Ectodermal cell (in vitro differentiated cells): ENCODE measurements around the gene DDR1.

Experiments
- H3K27ac ChIP-seq: 2 replicates; pipeline ENCODE4 v1.7.0; 2013; ENCODE audit warnings: mild to moderate bottlenecking, low read depth, low read length; ENCODE audit not compliant: insufficient read depth, poor library complexity, severe bottlenecking
- H3K27me3 ChIP-seq: 2 replicates; pipeline ENCODE4 v1.7.0; 2013; ENCODE audit warnings: mild to moderate bottlenecking, low read length; ENCODE audit not compliant: insufficient read depth, control insufficient read depth, poor library complexity, severe bottlenecking
- H3K36me3 ChIP-seq: one replicate; pipeline ENCODE4 v1.7.0; 2013; ENCODE audit warnings: low read length; ENCODE audit not compliant: control insufficient read depth, insufficient read depth
- H3K4me1 ChIP-seq: one replicate; pipeline ENCODE4 v1.7.0; 2013; ENCODE audit warnings: low read length; ENCODE audit not compliant: control insufficient read depth, insufficient read depth
- H3K4me3 ChIP-seq: 2 replicates; pipeline ENCODE4 v1.7.0; 2013; ENCODE audit warnings: low read depth, low read length, control low read depth; ENCODE audit not compliant: insufficient read depth
- H3K9me3 ChIP-seq: 2 replicates; pipeline ENCODE4 v1.7.0; 2013; ENCODE audit warnings: mild to moderate bottlenecking, low read length, moderate library complexity; ENCODE audit not compliant: control insufficient read depth
- WGBS, 2 experiments: methylation state at CpG; one replicate each; pipeline ENCODE4 v1.1.7; 2013; ENCODE audit warnings: missing lambda C conversion rate in 2 of 2; 5-methylcytosine and 5-hydroxymethylcytosine counted together

The DDR1 gene

DNA sequence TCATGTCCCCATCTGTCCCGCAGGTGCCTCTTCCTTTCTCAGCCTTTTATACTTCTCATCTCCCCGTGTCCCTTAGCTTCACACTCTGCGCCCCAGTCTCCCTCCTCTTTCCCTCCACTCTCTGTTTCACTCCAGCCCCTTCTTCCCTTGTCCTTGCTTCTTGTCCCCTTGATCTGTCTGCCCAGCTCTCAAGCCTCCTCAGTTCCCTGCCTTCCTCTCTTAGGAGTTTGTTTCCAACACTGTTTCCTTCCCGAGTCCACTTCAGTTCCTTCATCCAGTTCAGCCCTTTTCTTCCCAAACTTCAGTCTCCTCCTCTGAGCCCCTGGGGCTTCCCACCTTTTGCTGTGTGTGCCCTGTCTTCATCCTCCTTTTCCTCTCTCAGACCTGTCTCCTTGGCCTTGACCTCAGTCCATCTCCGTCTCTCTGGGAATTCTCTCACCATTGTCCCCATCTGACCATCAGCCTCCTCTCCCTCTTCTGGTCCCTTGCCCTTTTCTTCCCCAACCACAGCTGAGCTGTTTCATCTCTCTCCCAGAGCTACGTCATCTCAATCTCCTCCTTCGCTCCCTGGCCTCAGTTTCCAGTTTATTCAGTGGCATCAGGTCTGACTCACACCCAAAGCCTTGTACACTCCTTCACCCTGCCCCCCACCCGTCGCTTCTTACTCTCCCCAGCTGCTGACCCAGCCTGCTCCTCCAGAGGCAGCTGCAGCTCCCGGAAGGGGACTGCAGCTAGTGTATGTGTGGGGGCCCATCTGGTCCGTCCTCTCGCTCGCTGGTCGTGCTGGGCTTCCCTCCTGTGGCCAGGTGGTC is 2.7 kb upstream of the DDR1 start:
- no peaks in the 10 kb centered on the region for H3K27me3 ChIP-seq
- no peaks in the 10 kb centered on the region for H3K36me3 ChIP-seq
- 16 to 19% methylated on average over 14 of the region's 14 CpGs for WGBS, 2 experiments
- H3K4me1 ChIP-seq, result peaks cover 22% of the 10 kb centered on the region
- H3K27ac ChIP-seq, result peak overlapping the region; percentile 88
- no peaks in the 10 kb centered on the region for H3K9me3 ChIP-seq
- H3K4me3 ChIP-seq, result peak overlapping the region; percentile 55

DNA sequence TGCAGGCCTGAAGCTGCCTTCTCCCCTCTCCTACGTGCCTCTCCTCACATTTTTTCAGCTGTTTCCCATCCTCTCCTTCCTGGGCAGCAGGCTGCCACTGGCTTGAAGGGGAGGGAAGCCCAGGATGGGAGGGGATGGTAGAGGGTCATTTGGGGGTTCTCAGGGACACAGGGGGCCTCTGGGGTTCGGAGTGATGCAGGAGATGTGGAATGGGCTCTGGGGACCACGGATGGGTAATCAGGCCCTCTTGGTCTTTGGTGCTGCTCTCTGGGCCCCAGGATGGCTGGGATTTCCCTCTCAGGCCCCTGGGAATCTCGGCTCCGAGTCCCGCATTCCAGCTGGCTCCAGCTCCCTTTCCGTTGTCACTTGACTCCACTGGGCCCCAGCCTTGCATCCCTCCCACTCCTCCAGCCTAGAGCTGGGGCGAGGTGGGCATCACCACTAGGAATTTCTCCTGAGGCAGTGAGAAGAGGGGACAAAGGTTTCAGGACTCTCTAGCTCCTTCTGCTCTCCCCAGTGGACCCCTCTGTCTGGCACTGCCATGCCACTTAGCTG is 2.0 kb upstream of the DDR1 start:
- H3K36me3 ChIP-seq, result no peaks in the 10 kb centered on the region
- 4 to 6% methylated on average over 8 of the region's 8 CpGs for WGBS, 2 experiments
- no peaks in the 10 kb centered on the region for H3K27me3 ChIP-seq
- H3K27ac ChIP-seq, result peak overlapping the region; percentile 88
- no peaks in the 10 kb centered on the region for H3K9me3 ChIP-seq
- H3K4me3 ChIP-seq, result peak overlapping the region; percentile 55
- H3K4me1 ChIP-seq, result peaks cover 27% of the 10 kb centered on the region

DNA sequence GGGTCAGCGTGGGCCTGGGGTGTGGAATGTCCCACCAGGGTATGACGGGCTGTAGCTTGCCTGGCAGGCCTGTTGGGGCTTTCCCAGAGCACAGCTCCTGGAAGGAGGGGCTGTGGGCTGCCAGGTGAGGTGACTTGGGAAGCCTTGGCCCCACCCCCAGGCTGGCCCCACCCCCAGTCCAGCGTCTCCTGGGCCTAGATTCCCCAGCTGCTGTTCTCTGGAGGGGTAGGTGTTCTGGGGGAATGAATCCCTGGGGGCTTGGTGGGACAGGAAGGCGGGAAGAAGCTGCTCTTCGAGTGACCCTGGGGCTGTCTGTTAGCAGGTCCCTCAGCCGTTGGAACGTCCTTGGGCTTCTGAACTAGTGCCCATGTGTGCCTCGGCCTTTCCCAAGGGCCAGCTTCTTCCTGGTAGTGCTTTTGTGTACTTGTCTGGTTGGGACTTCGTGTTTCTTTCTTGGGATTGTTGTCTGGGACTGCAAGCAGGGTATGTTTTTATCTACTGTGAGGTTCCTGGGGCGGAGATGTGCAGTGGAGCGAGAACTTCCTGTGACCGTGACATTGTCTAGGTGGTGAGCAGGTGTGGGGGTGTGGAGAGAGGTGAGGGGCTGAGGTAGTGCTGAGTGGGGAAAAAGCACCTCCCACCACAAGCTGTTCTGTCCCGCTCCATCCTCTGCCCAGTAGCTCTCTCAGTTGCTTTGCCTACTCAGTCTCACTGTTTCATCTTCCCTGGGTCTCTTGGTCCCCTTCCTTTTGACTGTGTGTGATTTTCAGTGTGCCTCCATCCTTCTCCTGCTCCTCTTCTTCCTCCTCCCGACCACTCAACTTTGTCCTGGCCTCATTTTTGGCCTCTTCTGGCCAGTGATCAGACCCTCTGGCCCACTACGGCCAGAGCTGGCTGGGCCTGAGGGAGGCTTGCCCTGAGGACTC is 1.3 kb upstream of the DDR1 start:
- Histone ChIP-seq H3K9me3 (no peaks in the 10 kb centered on the region), H3K36me3 (no peaks in the 10 kb centered on the region), H3K27ac (peak overlapping the region; percentile 88), H3K4me1 (peaks cover 30% of the 10 kb centered on the region), H3K4me3 (peak overlapping the region; percentile 55), H3K27me3 (no peaks in the 10 kb centered on the region)
- 15 to 16% methylated on average over 15 of the region's 15 CpGs for WGBS, 2 experiments

DNA sequence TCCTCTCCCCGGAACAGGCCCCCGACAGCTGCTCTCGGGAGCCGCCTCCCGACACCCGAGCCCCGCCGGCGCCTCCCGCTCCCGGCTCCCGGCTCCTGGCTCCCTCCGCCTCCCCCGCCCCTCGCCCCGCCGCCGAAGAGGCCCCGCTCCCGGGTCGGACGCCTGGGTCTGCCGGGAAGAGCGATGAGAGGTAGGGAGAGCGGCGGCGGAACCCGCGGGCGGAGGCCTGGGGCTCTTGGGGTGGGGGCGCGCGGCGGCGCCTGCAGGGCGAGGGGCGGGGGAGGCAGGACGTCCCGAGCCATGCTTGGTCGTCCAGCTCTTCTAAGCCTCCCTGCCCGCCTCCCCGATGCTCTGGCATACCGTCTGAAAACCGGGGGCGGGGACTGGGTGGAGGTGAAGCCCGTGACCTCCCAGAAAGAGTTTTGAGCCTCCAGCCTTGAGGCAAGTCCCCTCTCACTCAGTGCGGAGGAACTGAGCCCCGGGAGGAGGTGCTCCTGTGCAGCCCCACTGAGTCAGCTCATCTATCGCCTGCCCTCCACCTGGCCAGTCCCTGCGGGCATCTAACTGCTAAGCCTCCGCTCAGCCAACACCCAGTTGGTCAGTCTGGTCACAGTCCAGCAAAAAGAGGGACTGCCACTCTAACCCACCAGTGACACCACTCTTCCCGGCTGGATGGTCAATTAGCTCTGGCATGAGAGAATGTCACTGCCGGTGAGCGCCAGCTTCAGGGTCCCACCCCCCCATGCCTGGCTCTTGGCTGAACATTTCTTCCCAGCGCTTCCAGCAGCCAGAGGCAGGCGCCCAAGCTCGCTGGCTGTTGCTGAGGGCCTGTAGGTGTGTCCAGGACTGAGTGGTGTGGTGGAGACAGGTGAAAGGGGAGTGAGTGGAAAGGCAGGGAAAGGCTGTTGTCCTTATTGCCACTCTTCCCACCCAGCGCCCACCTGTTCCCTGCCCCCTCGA is 482 bp downstream of the DDR1 start:
- 3% methylated on average over 59 of the region's 59 CpGs for WGBS, 2 experiments
- peaks cover 20% of the 10 kb centered on the region for H3K4me1 ChIP-seq

DNA sequence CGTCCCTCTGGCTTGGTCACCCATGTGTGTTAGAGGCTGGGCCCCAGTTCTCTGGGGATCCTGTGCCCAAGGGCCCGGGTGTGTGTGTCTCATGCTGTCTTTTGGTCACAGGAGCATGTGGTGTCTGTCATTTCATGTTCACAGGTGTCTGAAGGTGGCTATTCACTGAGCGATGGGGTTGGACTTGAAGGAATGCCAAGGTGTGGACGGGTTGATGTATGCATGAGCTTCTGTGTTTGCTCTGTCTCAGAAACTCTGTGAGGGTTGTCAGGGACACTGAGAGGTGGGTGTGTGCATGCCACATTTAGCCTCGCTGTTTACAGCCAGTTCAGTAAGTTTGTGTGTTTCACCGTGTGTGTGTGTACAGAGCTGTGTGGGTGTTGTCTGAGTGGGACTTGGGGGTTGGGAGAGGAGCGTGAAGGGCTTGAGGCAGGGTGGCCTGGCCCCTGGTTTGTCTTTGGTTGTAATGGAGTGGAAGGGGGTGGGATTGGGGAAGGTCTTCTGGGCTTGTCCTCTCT is 1.2 kb downstream of the DDR1 start:
- peak overlapping the region; percentile 55 for H3K4me3 ChIP-seq
- 22 to 25% methylated on average over 7 of the region's 7 CpGs for WGBS, 2 experiments
- no peaks in the 10 kb centered on the region for H3K9me3 ChIP-seq
- H3K36me3 ChIP-seq, result peaks cover 18% of the 10 kb centered on the region
- H3K4me1 ChIP-seq, result peaks cover 20% of the 10 kb centered on the region
- H3K27ac ChIP-seq, result peak overlapping the region; percentile 96
- H3K27me3 ChIP-seq, result no peaks in the 10 kb centered on the region

More for the DNA sequence above, 482 bp downstream of the DDR1 start:
- H3K4me3 ChIP-seq, result peak overlapping the region; percentile 55
- H3K27me3 ChIP-seq, result no peaks in the 10 kb centered on the region
- H3K36me3 ChIP-seq, result peaks cover 13% of the 10 kb centered on the region
- no peaks in the 10 kb centered on the region for H3K9me3 ChIP-seq
- peak overlapping the region; percentile 96 for H3K27ac ChIP-seq

DNA sequence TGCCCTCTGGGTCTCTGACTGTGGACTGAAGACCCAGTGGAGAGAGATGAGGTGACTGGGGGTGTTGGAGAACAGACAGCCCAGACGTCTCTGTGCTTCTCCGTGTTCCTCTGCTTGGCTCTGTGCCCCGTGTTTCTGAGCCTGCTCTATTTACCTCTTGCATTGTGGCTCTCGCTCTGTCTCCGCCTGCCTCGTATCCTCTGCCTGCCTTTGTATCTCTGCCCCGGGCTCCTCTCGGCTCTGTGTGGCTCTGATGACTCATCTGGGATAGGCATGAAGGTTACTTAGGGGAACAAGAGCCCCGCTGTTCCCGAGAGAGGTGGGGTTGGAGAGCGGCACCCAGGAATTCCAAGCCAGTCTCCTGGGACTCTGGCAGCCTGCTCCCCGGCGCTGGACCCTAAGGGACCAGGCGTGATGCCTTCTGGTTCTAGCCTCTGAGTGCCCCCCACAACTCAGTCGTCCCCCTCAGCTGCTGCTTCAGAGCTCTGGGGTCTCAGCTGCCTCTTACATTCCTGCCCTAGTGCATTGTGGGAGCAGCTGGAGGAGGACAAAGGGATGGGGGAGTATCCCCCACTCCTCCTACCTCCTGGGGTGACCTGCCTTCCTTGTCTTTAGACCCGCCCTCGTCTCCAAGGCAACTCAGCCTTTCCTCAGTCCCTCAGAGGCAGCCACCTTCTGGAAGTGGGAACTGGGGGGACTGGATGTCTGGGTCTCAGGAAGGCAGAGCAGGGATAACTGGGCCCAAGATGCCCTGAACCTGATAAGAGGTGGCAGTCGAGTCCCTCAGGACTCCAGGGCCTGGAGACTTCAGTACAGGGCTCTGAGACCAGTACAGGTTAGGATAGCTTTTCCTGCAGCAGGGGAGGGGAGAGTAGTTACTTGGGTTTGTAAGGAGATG is 1.9 kb downstream of the DDR1 start:
- H3K36me3 ChIP-seq, result peaks cover 25% of the 10 kb centered on the region
- H3K4me3 ChIP-seq, result peak overlapping the region; percentile 55
- H3K4me1 ChIP-seq, result peaks cover 25% of the 10 kb centered on the region
- H3K9me3 ChIP-seq, result no peaks in the 10 kb centered on the region
- WGBS, 2 experiments, result 0 to 1% methylated on average over 18 of the region's 18 CpGs
- H3K27ac ChIP-seq, result peak overlapping the region; percentile 96
- H3K27me3 ChIP-seq, result no peaks in the 10 kb centered on the region

DNA sequence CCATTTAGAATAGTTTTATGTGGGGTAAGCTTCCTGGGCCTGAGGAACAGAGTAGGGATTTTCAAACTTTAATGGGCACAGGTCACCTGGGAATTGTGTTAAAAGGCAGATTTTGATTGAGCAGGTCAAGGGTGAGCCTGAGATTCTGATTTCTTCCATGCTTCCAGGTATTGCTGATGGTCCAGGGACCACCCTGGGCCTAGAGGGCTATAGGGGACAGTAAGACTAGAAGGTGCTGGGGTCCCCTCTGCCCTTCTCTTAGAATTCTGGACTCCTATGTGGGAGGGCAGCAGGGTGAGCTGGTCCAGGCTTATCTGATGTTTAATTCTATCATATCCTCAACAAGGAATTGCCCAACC is 2.6 kb downstream of the DDR1 start:
- Histone ChIP-seq H3K4me3 (peak overlapping the region; percentile 55), H3K9me3 (no peaks in the 10 kb centered on the region), H3K36me3 (peaks cover 32% of the 10 kb centered on the region), H3K27ac (peak overlapping the region; percentile 96), H3K4me1 (peaks cover 31% of the 10 kb centered on the region), H3K27me3 (no peaks in the 10 kb centered on the region)

DNA sequence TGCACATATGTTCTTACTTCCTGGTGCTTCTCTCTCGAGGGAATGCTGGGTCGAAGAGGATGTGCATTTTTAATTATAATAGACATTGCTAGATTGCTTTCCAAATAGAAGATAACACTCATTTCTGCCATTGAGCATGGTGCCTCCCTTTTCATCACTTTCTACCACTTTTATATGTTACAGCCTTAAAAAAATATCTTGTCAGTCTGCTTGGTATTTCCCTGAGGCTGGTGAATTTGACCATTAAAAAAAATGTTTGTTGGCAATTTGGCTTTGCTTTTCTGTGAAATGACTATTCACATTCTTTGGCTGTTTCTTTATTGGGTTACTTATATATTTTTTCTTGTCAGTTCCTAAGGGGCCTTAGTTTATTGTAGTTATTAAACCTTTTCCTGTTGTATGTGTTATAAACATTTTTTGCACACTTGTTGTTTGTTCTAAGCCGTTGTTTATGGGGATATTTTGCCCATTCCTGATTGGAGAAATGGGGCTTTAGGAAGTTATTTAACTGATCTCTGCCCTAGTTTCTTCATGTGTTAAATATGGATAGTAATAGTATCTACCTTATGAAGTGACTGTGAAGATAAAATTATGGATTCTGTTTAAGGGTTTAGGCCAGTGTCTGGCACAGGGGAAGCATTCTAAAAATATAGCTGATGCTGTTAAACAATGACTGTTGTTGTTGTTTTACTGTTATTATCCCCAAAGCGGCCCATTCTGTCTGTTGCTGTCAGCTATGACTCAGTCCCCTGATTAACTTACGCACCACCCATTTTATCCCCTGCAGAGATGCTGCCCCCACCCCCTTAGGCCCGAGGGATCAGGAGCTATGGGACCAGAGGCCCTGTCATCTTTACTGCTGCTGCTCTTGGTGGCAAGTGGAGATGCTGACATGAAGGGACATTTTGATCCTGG is 3.8 kb downstream of the DDR1 start:
- peaks cover 34% of the 10 kb centered on the region for H3K4me1 ChIP-seq
- H3K36me3 ChIP-seq, result peaks cover 43% of the 10 kb centered on the region
- no peaks in the 10 kb centered on the region for H3K27me3 ChIP-seq
- H3K9me3 ChIP-seq, result no peaks in the 10 kb centered on the region
- H3K4me3 ChIP-seq, result no peak overlapping the region
- 79 to 83% methylated on average over 6 of the region's 6 CpGs for WGBS, 2 experiments
- no peak overlapping the region for H3K27ac ChIP-seq
